Measurements from ENCODE around the gene DUSP3. TPM values are rescaled to one million over a fixed set of nuclear protein-coding genes. Genes with fewer than 3 reads are reported as not detected.
"Not testable (repeated sequence)": the region's sequence is repeated elsewhere in the genome, so short reads cannot be mapped to it uniquely, and the experiment has no call there.

The DUSP3 gene
- total RNA-seq, 4 donors from 2014 or later = 28.4 to 88.1 (median 39.8) TPM

DNA sequence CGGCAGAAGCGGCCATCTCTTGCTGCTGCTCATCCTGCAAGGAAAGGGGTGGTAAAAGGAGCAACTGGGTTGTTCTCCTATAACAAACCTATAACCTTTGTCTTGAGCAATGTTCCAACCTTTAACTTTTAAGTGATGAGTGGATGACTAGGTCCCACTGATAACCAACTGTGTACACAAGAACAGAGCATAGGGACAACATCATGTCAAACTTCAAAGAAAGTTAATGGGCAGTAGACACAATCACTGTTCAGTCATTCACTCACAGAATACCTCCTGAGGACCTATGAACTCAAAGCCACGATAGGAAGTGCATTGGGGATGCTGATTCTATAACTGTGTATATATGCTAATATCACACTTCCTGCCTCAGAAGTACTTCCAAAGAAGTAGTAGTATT, 23.1 kb upstream of the DUSP3 start:
- no peaks in the 10 kb centered on the region for H3K9me3 ChIP-seq
- intact Hi-C loops (cut with DNase I; ENCODE audit: low total_unique reads) = no loop called here

DNA sequence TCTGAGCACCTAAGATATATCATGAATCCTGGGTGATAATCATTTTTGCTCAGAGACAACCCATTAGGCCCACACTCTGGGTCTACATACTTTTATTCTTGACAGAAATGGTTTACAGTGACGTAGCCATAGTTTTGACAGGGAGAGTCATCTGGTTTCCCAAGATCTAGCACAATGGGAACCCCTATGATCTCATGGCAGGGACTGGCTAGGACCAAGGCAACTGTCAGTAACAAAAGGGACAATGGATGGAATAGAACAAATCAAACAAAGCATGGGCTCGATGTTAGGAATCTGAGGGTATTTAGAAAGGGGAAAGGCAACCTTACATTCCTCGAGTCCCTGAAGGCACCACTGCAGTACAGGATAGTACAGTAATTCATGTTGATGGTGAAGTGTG, 22.0 kb upstream of the DUSP3 start:
- intact Hi-C loops (cut with DNase I; ENCODE audit: low total_unique reads) = no loop called here
- Histone ChIP-seq H3K4me3 (no peak overlapping the region), H3K9me3 (no peaks in the 10 kb centered on the region), H3K27me3 (no peaks in the 10 kb centered on the region), H3K4me1 (no peaks in the 10 kb centered on the region), H3K27ac (no peak overlapping the region), H3K36me3 (no peaks in the 10 kb centered on the region)
- no peak for DNase-seq
- no peak for TF ChIP-seq POLR2A (IDR thresholded peaks at IDR 0.05)
- TF ChIP-seq, protein P1, sequence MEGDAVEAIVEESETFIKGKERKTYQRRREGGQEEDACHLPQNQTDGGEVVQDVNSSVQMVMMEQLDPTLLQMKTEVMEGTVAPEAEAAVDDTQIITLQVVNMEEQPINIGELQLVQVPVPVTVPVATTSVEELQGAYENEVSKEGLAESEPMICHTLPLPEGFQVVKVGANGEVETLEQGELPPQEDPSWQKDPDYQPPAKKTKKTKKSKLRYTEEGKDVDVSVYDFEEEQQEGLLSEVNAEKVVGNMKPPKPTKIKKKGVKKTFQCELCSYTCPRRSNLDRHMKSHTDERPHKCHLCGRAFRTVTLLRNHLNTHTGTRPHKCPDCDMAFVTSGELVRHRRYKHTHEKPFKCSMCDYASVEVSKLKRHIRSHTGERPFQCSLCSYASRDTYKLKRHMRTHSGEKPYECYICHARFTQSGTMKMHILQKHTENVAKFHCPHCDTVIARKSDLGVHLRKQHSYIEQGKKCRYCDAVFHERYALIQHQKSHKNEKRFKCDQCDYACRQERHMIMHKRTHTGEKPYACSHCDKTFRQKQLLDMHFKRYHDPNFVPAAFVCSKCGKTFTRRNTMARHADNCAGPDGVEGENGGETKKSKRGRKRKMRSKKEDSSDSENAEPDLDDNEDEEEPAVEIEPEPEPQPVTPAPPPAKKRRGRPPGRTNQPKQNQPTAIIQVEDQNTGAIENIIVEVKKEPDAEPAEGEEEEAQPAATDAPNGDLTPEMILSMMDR (IDR thresholded peaks at IDR 0.05) = no peak

More for the DNA sequence above, 23.1 kb upstream of the DUSP3 start:
- Histone ChIP-seq H3K27ac (no peak overlapping the region), H3K4me3 (no peak overlapping the region), H3K27me3 (no peaks in the 10 kb centered on the region), H3K36me3 (no peaks in the 10 kb centered on the region), H3K4me1 (no peaks in the 10 kb centered on the region)
- DNase-seq = no peak
- no peak for TF ChIP-seq POLR2A (IDR thresholded peaks at IDR 0.05)
- TF ChIP-seq, protein P1 (IDR thresholded peaks at IDR 0.05) = no peak

DNA sequence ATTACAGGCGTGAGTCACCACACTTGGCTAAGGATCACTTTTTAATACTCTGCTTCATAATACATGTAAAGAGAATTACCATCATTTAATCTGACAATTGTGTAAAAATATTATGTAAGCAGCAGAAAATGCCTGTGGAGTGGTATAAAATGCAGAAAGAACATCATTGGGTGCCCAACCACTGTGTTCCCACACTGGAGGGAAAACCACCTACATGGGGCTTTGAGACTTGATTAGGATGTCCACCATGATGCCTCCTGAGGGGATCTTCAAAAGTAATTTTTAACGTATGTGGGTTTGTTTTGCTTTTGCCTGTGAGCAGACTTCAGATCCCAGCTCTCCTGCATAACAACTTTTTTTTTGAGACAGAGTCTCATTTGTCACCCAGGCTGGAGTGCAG, 20.3 kb upstream of the DUSP3 start:
- TF ChIP-seq, protein P1 (IDR thresholded peaks at IDR 0.05) = no peak
- TF ChIP-seq POLR2A (IDR thresholded peaks at IDR 0.05) = no peak
- Histone ChIP-seq H3K4me1 (no peaks in the 10 kb centered on the region), H3K36me3 (no peaks in the 10 kb centered on the region), H3K27me3 (no peaks in the 10 kb centered on the region), H3K9me3 (no peaks in the 10 kb centered on the region), H3K27ac (no peak overlapping the region), H3K4me3 (no peak overlapping the region)
- DNase-seq = no peak
- intact Hi-C loops (cut with DNase I; ENCODE audit: low total_unique reads) = loop anchor here (10.0 kb wide), 1 partner anchor 356 kb away; no protein-coding TSS in a partner anchor

DNA sequence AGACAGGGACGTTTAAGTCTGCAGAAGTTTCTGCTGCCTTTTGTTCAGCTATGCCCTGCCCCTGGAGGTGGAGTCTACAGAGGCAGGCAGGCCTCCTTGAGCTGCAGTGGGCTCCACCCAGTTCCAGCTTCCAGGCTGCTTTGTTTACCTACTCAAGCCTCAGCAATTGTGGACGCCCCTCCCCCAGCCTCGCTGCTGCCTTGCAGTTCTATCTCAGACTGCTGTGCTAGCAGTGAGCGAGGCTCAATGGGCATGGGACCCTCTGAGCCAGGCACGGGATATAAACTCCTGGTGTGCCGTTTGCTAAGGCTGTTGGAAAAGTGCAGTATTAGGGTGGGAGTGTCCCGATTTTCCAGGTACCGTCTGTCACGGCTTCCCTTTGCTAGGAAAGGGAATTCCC, 19.2 kb upstream of the DUSP3 start:
- H3K4me3 ChIP-seq, H3K27ac ChIP-seq, H3K4me1 ChIP-seq, DNase-seq, H3K9me3 ChIP-seq, H3K36me3 ChIP-seq, H3K27me3 ChIP-seq: not testable (repeated sequence)
- intact Hi-C loops (cut with DNase I; ENCODE audit: low total_unique reads) = loop anchor here (10.0 kb wide), 1 partner anchor 357 kb away; no protein-coding TSS in a partner anchor

DNA sequence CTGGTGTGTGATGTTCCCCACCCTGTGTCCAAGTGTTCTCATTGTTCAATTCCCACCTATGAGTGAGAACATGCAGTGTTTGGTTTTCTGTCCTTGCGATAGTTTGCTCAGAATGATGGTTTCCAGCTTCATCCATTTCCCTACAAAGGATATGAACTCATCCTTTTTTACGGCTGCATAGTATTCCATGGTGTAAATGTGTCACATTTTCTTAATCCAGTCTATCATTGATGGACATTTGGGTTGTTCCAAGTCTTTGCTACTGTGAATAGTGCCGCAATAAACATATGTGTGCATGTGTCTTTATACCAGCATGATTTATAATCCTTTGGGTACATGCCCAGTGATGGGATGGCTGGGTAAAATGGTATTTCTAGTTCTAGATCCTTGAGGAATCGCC, 13.9 kb upstream of the DUSP3 start:
- H3K9me3 ChIP-seq, H3K27ac ChIP-seq, DNase-seq, H3K4me3 ChIP-seq, H3K36me3 ChIP-seq, H3K27me3 ChIP-seq, H3K4me1 ChIP-seq: not testable (repeated sequence)
- intact Hi-C loops (cut with DNase I; ENCODE audit: low total_unique reads) = loop anchor here (10.0 kb wide), 1 partner anchor 362 kb away; no protein-coding TSS in a partner anchor

DNA sequence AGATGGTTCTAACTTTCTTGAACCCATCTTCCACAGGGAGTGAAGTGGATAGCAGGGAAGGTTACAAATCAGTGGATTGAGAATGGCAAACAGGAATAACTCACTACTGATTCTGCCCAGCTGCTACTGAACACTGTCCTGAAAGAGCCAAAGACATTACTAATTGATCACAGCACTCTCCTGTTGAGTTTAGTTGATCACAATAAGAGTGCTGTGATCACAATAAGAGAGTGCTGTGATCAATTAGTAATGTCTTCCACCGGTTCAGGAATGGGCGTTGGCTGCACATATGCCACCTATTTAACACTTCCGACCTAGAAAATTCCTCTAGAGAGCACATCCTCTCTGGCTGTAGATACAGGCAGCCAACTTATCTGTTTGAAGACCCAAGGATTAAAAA, 12.8 kb upstream of the DUSP3 start:
- no peak for DNase-seq
- intact Hi-C loops (cut with DNase I; ENCODE audit: low total_unique reads) = loop anchor here (10.0 kb wide), 1 partner anchor 363 kb away; no protein-coding TSS in a partner anchor
- no peak overlapping the region for H3K4me3 ChIP-seq

More for the DNA sequence above, 12.8 kb upstream of the DUSP3 start:
- Histone ChIP-seq H3K36me3 (no peaks in the 10 kb centered on the region), H3K9me3 (no peaks in the 10 kb centered on the region), H3K27ac (no peak overlapping the region), H3K27me3 (no peaks in the 10 kb centered on the region), H3K4me1 (no peaks in the 10 kb centered on the region)
- no peak for TF ChIP-seq POLR2A (IDR thresholded peaks at IDR 0.05)
- TF ChIP-seq, protein P1 (IDR thresholded peaks at IDR 0.05) = no peak

All from uterus (tissue), 4 donors.